HG03135 (cell line): ENCODE results near the gene GALNT9.

Experiments
- ATAC-seq: cut with Tn5 transposase; IDR thresholded peaks from one replicate; pipeline ENCODE4 v1.9.1; 2021; ENCODE audit warnings: mild to moderate bottlenecking, moderate library complexity; ENCODE audit not compliant: unreplicated experiment

Gene GALNT9

DNA sequence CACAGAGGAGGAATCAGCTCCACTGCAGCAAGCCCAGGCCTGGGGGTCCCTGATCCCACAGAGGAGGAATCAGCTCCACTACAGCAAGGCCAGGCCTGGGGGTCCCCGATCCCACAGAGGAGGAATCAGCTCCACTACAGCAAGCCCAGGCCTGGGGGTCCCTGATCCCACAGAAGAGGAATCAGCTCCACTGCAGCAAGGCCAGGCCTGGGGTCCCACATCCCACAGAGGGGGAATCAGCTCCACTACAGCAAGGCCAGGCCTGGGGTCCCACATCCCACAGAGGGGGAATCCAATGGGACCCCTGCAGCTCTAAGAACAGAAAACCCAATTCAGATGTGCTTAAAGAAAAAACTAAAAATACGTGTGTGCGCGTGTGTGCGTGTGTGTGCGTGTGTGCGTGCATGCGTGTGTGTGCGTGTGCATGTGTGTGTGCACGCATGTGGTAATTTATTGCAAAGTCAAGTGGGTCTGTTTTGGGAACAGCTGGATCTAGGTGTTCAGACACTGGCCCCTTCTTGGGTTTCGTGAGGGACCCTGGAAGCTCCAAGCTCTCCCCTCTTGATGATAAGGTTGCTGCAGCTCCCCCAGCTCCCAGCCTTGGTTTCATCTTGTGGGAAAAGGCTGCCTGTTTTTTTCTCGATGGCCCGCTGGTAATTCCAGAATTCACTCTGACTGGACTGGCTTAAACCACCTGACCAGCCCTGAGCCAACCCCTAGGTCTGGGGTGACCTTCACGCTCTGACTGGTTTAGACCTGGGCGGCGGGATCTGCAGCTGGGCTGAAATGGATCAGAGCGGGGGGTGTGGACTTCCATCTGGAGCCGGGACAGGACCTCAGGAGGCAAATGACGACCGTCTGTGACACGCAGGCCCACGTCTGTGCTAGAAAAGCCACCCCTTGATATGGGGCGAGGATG lies 47.1 kb downstream of the GALNT9 start:
- ATAC-seq = no peak

DNA sequence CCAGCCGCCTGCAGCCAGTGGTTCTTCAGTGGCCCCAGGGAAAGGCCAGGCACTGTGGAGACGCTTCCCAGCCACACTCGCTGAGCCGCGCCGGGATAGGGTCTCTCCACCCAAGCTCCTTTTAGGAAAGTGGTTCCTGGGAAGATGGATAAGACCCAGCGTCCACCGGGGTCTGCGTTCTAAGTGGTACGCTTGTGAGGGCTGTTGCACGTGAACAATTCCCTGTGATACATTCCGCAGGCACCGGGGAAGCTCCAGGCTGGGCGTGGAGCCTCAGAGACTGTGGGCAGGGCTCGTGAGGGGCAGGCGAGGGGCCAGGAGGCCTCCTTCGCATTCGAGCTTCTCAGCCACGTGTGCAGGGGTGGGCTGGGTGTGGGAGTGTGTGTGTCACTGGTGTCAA lies 48.4 kb downstream of the GALNT9 start:
- ATAC-seq = no peak

DNA sequence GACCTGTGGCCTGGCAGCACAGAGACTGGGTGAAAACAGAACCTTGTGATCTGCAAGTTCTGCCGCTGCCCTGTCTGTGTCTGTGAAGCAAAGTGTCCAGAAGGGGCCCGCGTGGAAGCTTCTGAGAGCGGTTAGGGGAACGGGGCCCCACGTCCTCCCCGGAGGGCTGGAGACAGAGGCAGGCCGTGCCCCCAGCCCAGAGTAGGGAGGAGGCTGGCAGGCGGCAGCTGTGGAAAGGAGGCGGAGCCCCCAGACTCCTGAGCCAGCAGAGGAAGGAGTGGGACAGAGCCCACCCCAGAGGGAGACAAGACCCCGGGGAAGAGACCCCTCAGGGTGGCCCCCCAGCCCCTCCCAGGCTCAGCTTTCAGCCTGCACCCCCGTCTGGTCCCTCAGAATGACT lies 49.0 kb downstream of the GALNT9 start:
- no peak for ATAC-seq

GRCh38 chr12:132279930-132280329 lies 49.5 kb downstream of the GALNT9 start:
- no peak for ATAC-seq

GRCh38 chr12:132279184-132279889 lies 50.1 kb downstream of the GALNT9 start:
- no peak for ATAC-seq

DNA sequence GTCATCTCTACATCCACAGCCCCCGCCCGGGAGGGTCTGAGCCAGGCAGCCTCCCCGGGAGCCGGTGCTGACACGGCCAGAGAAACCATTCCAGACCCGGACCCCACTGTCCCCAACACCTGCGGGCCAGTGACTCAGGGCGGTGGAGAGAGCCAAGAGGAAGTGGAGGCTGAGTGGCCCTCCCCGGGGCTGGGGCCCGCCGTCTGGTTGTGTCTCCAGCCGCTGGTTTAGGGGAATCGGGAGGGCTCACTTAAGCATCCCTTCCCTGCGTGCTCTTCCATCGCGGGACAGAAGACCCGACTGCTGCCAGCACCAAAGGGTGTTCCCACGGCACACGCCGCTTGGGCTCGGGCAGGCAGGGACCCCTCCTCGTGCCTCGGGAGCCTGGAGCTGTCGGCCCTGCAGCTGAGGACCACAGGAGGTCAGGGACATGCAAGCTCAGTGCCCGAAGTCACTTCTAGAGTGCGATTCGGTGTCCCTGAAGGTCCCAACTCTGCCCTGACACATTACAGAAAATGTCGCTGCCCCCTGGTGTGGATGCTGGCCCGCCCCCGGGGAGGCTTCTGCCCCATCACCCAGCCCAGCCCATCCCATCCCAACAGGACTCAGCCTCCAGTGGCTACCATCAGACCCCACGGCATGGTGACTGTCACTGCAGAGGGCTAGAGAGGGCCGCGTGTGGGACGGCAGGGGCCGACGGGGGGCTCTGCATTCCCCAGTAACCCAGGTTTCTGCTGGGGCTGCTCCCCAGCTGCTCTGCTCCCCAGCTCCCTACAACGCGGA lies 50.8 kb downstream of the GALNT9 start:
- ATAC-seq = no peak

GRCh38 chr12:132277949-132278348 lies 51.4 kb downstream of the GALNT9 start:
- ATAC-seq = no peak

- ATAC-seq = no peak
These were observed 51.9 kb downstream of the GALNT9 start for GRCh38 chr12:132277374-132277941.

DNA sequence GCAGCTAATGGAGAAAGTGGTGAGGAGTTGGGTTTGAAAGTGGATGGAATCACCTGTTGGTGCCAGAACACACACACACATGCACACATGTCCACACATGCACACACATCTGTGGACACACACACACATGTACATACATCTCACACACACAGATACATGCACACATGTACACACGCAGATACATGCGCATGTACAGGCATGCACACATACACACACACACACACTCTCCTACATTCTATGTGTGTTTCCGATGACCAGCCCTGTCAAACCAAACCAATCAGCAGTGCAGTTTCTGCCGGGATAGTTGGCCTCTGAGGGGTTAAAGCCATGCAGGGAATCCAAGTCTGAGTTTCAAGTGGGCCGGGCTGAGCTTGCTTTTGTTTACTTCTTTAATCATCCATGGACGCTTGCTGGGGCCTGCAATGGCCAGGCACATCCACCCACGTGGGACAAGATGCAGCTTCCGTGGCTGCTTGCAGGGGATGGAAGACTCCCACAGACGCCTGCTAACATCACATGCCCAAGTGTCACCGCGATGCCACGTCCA lies 52.5 kb downstream of the GALNT9 start:
- no peak for ATAC-seq

DNA sequence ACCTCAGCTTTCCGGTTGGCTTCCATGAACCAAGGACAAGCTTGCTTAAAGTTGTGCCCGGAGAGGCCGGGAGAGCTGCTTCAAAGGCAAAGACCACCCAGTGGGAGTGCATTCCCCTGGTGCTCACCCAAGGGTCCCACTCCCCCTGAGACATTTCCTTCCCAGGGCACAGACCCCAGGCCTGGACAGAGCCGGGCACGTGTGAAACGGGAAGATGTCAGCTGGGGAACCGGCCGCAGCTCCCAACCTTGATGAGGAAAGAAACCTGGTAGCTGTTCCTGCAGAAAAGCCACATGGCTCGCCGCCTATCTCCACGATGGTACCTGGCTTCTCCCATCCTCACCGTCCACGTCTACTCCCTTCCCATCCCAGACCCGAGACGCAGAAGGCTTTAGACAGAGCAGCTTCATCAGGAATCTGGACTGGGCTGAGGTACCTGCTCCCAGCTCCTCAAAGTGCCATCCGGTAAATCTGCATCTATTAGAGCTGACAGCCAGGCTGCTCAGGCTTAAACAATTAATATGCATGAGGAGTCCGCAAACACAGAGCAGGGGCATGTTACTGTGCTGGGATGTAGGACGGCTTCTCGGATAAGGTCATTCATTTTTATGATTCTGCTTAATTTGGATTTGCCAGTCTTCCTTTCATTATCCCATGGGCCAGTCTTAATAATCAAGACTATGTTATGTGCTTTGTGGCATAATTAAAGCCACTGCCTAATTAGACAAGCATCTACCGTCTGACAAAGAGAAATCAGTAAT lies 53.1 kb downstream of the GALNT9 start:
- no peak for ATAC-seq

GRCh38 chr12:132275631-132276030 lies 53.8 kb downstream of the GALNT9 start:
- ATAC-seq = no peak

- no peak for ATAC-seq
These were observed 54.3 kb downstream of the GALNT9 start for GRCh38 chr12:132275110-132275531.

DNA sequence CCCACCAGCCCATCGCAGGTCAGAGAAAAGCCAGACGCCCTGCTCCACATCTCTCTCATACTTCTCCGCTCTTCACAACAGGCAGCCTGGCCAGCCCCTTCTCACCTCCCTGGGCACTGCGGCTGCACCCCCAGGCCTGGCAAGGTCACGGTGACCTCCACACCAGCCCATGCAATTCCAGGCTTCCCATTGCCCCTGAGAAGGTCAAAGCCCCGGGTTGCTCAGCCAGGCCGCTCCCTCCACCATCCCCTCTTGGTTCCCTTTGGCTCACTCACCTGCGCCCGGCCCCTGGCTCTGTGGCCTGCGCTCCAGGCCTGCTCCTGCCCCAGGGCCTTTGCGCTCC lies 55.4 kb downstream of the GALNT9 start:
- ATAC-seq = no peak

DNA sequence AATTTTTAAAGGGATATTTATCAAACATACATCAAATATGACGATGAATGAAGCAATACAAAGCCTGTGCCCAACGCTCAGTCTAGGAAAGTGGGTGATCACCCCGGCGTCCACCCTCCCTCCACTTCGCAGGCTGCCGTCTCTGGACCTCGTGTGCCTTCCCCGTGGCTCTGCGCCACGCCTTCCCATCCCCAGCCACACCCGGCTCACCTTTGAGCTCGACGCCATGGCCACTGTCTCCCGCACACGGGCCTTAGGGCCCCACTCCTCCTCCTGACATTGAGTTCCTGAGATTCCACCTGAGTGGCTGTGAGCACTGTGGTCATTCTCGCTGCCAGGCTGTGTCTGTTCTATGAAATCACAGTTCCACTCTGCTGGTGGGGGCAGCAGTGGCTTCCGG lies 56.7 kb downstream of the GALNT9 start:
- no peak for ATAC-seq

DNA sequence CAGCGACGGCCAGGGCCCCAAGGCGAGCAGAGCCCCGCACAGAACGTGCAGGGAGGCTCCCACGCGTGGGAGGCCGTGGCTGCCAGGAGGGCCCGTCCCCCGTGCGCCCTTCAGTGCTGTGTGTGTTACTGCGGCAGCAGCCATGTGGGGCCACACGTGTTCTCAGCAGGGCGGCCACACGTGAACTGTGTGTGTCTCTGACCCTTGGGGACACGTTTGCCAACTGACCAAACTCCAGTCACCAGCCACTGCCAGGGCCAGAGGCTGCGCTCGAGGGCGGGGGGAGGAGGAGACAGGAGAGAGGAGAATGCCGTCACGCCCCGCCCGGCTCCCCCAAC lies 57.7 kb downstream of the GALNT9 start:
- ATAC-seq = no peak

DNA sequence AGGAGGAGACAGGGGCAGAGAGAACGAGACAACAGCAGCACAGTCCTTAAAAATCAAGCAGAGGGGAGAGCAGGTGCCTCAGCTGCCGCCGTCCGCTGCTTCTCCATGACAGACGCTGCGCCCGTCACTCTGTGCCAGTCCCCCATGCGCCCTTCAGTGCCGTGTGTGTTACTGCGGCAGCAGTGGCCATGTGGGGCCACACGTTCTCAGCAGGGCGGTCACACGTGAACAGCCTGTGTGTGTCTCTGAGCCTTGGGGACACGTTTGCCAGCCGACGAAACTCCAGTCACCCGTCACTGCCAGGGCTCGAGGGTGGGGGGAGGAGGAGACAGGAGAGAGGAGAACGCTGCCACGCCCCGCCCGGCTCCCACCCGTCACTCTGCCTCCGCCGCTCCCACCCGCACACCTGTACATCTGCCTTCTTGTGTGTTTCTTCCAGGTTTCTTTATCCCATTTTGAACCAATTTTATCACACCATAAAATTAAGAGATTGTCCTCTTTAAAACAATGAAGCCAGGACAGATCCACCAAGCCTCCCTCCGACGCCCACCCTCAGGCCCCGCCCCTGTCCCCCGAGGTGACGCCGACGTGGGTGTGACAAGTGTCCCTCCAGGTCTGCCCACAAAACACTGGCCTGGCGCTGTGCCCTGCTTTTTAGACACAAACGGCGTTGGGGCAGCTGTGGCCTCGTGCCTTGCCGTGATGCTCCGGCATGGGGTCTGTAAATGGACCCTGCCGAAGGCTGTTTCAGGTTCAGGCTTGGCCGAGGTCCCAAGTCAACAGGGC lies 58.2 kb downstream of the GALNT9 start:
- ATAC-seq = no peak

GRCh38 chr12:132270516-132270915 lies 58.9 kb downstream of the GALNT9 start:
- ATAC-seq = no peak

- no peak for ATAC-seq
These were observed 60.0 kb downstream of the GALNT9 start for GRCh38 chr12:132269271-132269968.

DNA sequence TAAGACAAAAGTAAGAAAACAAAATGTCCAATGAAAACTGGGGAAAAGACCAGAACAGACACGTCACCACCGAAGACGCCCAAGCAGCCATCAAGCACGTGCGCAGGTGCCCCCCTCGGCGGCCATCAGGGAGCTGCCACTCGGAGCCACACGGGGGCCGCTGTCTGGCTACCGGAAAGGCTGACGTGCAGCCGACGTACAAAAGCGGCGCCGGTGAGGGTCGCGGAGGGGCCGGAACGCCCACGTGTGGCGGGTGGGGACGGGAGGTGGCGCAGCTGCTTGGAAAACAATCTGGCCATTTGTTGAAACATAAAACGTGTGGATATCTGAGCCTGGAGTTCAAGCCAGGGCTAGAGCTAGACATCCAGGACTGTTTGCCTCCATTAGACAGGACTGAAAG lies 60.7 kb downstream of the GALNT9 start:
- no peak for ATAC-seq
